Limb (tissue), 2 donors: Measurements from ENCODE around the gene WFIKKN2.
"Not testable (repeated sequence)": the region's sequence is repeated elsewhere in the genome, so short reads cannot be mapped to it uniquely, and the experiment has no call there.

Experiments used
- DNase-seq, 2 donors: peaks; one replicate each; pipeline ENCODE4 v3.0.0-alpha.2; 2016; ENCODE audit errors: extremely low spot score in 2 of 2

Gene WFIKKN2

GRCh38 chr17:50871898-50872297 is 36.5 kb downstream of the WFIKKN2 start:
- DNase-seq = no peak

- no peak for DNase-seq
Measured at GRCh38 chr17:50872710-50873424, 37.5 kb downstream of the WFIKKN2 start.

- no peak for DNase-seq
Measured at GRCh38 chr17:50875074-50875473, 39.7 kb downstream of the WFIKKN2 start.

DNA sequence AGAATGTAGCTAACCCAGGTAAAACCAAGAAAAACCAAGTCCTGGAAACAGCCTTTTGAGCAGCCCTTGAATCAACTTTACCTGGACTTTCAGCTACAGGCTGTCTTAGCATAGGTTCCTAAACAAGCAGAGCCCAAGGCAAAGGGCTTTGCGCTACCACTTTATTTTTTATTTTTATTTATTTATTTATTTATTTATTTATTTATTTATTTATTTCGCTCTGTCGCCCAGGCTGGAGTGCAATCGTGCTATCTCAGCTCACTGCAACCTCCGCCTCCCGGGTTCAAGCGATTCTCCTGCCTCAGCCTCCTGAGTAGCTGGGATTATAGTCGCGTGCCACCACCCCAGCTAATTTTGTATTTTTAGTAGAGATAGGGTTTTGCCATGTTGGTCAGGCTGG is 41.7 kb downstream of the WFIKKN2 start:
- not testable (repeated sequence) for DNase-seq

- no peak for DNase-seq
Measured at GRCh38 chr17:50877838-50878237, 42.5 kb downstream of the WFIKKN2 start.

DNA sequence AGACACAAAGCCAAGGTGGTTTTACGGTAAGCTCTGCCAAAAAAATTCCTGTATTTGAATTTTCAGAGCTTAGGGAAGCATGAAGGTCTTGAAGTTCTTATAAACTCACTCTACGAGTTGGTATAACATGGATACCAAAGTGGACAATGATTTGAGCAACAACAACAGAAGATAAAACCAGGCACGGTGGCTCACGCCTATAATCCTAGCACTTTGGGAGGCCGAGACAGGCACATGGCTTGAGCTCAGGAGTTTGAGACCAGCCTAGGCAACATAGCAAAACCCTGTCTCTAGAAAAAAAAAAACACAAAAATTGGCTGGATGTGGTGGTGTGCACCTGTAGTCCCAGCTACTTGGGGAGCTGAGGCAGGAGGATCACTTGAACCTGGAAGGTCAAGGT is 43.7 kb downstream of the WFIKKN2 start:
- no peak for DNase-seq

DNA sequence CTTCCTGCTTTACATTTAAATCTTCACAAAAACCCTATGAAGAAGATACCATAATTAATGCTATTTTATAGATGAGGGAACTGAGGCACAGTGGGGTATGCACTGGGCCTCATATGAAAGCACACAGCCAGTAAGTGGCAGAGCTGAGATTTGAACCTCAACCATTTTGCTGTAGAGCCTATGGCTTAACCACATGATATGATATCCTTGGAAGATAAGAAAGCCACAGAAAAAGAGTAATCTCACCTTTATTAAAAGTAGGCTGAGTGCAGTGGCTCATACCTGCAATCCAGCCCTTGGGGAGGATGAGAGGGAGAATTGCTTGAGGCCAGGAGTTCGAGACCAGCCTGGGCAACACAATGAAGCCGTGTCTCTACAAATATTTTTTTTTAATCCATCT is 45.8 kb downstream of the WFIKKN2 start:
- DNase-seq = no peak

DNA sequence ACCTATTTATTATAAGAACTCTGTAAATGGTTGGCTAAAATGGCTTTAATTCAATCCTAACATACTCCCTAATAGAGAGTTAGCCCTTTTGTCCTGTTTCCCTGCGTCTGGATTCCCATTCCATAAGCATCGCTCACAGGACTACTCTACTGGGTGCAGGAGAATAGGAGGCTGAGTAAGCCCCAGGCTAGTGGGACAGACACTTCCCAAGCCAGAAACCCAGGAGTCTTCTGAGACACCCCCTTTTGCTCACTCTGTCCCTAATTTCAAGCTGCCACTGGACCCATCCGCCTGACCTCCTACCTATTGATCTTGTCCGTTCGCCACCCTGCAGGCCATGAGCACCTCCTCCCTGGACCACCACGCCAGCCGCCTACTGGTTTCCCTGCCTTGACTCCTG is 47.5 kb downstream of the WFIKKN2 start:
- DNase-seq = no peak

DNA sequence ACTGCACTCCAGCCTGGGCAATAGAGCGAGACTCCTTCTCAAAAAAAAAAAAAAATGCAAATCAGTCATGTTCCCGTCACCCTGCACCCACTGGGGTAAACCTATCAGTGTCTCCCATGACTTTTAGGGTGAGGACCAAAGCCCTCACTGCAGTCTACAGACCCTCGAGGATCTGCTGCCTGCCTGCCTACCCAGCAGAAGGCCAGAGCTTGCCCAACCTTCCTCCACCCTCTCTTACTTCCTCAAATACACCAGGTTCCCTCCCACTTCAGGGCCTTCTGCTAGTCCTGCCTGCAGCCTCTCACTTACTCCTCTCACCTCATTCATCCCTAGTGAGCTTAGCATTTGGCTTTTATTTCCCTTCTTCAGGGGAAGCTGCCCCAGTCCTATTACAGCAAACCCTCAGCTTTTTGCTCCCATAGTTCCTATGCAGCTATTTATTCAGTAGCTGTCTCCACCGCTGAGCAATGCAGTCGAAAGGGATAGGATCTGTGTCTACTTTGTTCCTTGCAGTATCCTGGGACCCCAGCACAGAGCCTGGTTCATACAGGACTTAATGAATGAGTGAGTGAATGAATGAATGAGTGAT is 48.6 kb downstream of the WFIKKN2 start:
- no peak for DNase-seq

DNA sequence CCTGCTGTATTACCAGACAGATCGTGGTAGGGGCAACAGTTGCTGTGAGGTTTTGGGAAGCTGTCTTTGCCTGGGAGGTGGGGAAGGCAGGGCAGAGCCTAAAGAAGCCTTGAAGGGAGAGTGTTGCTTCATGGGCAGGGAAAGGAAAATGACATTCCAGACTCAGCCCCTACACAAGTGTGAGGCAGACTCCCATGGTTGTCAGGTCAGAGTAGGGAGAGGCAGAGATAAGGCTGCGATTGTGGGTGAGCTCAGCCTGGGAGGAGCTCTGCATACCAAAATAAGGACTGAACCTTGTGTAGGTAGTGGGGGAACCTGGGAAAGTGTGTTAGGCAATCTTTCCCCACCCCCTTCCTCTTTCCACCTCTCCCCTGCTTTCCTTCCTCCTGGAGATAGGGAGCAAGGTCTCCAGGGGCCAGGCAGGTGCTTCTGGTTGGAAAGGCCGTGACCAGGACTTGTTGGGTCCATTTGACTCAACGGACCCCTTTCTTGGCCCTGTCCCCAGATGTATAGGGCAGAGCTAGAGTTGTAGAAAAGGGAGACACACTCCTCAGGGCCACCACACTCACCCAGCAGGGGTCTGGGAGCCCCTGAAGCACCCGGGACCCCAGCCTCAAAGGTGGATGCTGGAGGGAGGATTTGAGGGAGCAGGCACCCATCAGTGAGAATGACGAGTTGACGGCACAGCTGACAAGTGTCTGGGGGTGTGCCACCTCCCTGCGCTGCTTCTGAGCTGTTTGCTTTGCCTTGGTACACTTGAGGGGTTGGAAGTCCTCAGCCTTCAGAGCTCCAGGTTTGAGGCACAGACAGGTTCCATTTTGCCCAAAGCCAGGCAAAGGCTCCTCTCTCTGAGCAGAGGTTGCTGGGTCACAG is 49.3 kb downstream of the WFIKKN2 start:
- DNase-seq = no peak

GRCh38 chr17:50887705-50888245 is 52.4 kb downstream of the WFIKKN2 start:
- no peak for DNase-seq

DNA sequence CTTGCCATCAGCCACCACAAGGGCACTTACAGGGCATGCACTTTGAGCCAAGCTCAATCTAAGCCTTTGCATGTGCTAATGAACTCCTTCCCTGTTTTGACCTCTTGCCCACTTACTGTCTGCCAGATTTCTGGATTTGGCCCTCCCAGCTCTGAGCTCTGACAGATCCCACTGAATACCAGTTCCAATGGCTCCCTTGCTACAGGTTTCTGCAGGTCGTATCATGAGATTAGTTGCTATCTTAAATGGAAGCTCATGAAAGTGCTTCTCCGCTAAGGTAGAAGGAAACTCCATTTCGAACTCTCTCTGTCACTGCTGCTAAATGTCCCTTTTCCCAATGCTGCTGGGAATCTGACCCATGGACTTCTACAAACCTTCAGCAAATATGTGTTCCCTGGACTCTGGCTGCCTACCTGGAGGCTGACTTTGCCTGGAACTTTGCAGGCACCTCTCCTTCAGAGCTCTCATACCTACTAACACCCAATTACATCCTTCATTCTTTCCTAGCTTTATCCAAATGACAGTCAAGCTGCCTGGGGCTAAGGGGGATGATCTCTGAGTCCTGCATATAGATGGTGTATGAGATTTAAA is 54.2 kb downstream of the WFIKKN2 start:
- no peak for DNase-seq

DNA sequence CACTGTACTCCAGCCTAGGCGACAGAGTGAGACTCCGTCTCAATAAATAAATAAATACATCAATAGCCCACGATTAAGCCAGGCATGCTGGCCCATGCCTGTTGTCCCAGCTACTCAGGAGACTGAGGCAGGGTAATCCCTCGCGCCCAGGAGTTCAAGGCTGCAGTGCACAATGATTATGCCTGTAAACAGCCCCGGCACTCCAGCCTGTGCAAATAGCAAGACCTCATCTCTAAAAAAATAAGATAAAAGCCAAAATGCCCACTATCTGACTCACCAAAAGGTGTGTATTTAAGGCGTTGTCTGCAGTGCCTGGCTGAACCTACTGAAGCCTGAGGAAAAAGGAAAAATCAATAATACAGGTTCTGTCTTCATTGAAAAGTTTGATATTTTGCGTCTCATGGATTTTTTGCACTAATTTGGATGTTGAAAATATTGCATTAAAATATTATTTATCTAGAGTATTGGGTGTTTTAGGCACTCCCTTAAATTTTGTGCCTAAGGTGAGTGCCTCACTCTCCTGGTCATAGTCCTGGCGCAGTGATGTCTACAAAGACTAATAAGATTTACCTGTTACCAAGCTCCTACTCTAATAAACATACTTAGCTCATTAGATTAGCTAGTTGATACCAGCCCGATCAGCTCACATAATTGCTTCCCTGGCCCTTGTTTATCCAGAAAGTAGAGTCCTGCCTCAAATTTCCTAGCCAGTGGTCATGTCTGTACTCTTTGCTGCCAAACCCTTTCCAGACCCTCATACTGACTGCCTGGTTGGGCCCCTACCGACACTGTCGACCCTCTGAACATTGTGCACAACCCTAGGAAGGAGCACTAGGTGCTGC is 55.5 kb downstream of the WFIKKN2 start:
- DNase-seq = no peak

- DNase-seq = no peak
Measured at GRCh38 chr17:50891577-50891989, 56.2 kb downstream of the WFIKKN2 start.
